Loucy (cell line): ENCODE results near the gene EFR3B.
"Not testable (repeated sequence)": the region's sequence is repeated elsewhere in the genome, so short reads cannot be mapped to it uniquely, and the experiment has no call there.

Source experiments
- H2AFZ ChIP-seq: fragments of 200-600 bp; sonication (generic); 2 replicates; pipeline ENCODE4 v1.6.0; 2016; ENCODE audit warnings: antibody characterized with exemption, mild to moderate bottlenecking, low read length, moderate library complexity
- H3F3A ChIP-seq: fragments of 200-600 bp; 2 replicates; pipeline ENCODE4 v1.6.0; 2016; ENCODE audit warnings: antibody characterized with exemption, low read depth, mild to moderate bottlenecking
- H3K27me3 ChIP-seq: fragments of 200-600 bp; sonication (generic); 2 replicates; pipeline ENCODE4 v1.6.1; 2014; ENCODE audit warnings: low read length, mild to moderate bottlenecking; ENCODE audit not compliant: insufficient read depth, poor library complexity, severe bottlenecking
- H3K36me3 ChIP-seq: fragments of 200-600 bp; sonication (generic); 2 replicates; pipeline ENCODE4 v1.6.1; 2016; ENCODE audit warnings: low read length; ENCODE audit not compliant: insufficient read depth
- H3K4me1 ChIP-seq: fragments of 200-600 bp; sonication (generic); 2 replicates; pipeline ENCODE4 v1.5.1; 2014; ENCODE audit warnings: low read length, mild to moderate bottlenecking; ENCODE audit not compliant: insufficient read depth, poor library complexity, severe bottlenecking
- H3K4me2 ChIP-seq: fragments of 200-600 bp; sonication (generic); 2 replicates; pipeline ENCODE4 v1.6.0; 2014; ENCODE audit warnings: antibody characterized with exemption, low read length, low read depth, mild to moderate bottlenecking; ENCODE audit not compliant: poor library complexity, severe bottlenecking
- H3K4me3 ChIP-seq: fragments of 200-600 bp; sonication (generic); 2 replicates; pipeline ENCODE4 v1.5.1; 2014; ENCODE audit warnings: low read length, mild to moderate bottlenecking, mixed read lengths; ENCODE audit not compliant: poor library complexity, severe bottlenecking
- H3K79me2 ChIP-seq: fragments of 200-600 bp; sonication (generic); 2 replicates; pipeline ENCODE4 v1.6.1; 2014; ENCODE audit warnings: low read length; ENCODE audit not compliant: insufficient read depth
- H3K9ac ChIP-seq: fragments of 200-600 bp; sonication (generic); 2 replicates; pipeline ENCODE4 v1.6.0; 2014; ENCODE audit warnings: mild to moderate bottlenecking, low read depth, low read length, moderate library complexity; ENCODE audit not compliant: poor library complexity, severe bottlenecking
- H3K9me2 ChIP-seq: fragments of 200-600 bp; sonication (generic); replicated peaks from 2 replicates; pipeline ENCODE4 v1.6.1; 2016; ENCODE audit warnings: low read depth, low read length, mixed read lengths
- H3K9me3 ChIP-seq: fragments of 200-600 bp; sonication (generic); 2 replicates; pipeline ENCODE4 v1.6.1; 2014; ENCODE audit warnings: mild to moderate bottlenecking, antibody characterized with exemption, low read length, low read depth; ENCODE audit not compliant: insufficient read depth
- H4K20me1 ChIP-seq: fragments of 200-600 bp; sonication (generic); 2 replicates; pipeline ENCODE4 v1.6.0; 2014; ENCODE audit warnings: antibody characterized with exemption, low read length, mild to moderate bottlenecking; ENCODE audit not compliant: insufficient read depth, poor library complexity, severe bottlenecking
- EZH2phosphoT487 ChIP-seq: fragments of 200-600 bp; IDR thresholded peaks from 2 replicates; pipeline ENCODE4 v1.6.1; 2018; ENCODE audit warnings: antibody characterized with exemption, mild to moderate bottlenecking, moderate library complexity, borderline replicate concordance
- TF ChIP-seq, protein P1 (sequence below): fragments of 200-600 bp; sonication (generic); conservative IDR thresholded peaks from 2 replicates; pipeline ENCODE4 v1.5.1; 2014; ENCODE audit warnings: mild to moderate bottlenecking, antibody characterized with exemption, low read length

Gene EFR3B

GRCh38 chr2:25132693-25133092 is 90.8 kb downstream of the EFR3B start:
- Histone ChIP-seq H3K9ac (no peak overlapping the region), H3K27me3 (no peaks in the 10 kb centered on the region), H3K4me1 (no peaks in the 10 kb centered on the region), H3K36me3 (no peaks in the 10 kb centered on the region), H3K79me2 (no peaks in the 10 kb centered on the region), H3K9me3 (no peaks in the 10 kb centered on the region), H3K4me3 (no peak overlapping the region), H2AFZ (no peak overlapping the region), H4K20me1 (no peaks in the 10 kb centered on the region), H3K9me2 (no peaks in the 10 kb centered on the region), H3F3A (no peaks in the 10 kb centered on the region), H3K4me2 (no peak overlapping the region)
- TF ChIP-seq, protein P1, sequence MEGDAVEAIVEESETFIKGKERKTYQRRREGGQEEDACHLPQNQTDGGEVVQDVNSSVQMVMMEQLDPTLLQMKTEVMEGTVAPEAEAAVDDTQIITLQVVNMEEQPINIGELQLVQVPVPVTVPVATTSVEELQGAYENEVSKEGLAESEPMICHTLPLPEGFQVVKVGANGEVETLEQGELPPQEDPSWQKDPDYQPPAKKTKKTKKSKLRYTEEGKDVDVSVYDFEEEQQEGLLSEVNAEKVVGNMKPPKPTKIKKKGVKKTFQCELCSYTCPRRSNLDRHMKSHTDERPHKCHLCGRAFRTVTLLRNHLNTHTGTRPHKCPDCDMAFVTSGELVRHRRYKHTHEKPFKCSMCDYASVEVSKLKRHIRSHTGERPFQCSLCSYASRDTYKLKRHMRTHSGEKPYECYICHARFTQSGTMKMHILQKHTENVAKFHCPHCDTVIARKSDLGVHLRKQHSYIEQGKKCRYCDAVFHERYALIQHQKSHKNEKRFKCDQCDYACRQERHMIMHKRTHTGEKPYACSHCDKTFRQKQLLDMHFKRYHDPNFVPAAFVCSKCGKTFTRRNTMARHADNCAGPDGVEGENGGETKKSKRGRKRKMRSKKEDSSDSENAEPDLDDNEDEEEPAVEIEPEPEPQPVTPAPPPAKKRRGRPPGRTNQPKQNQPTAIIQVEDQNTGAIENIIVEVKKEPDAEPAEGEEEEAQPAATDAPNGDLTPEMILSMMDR, result no peak
- no peak for TF ChIP-seq EZH2phosphoT487

- H3K9me3 ChIP-seq, H2AFZ ChIP-seq, H3K9ac ChIP-seq, H4K20me1 ChIP-seq, H3K4me1 ChIP-seq, H3K4me2 ChIP-seq, H3K36me3 ChIP-seq, H3F3A ChIP-seq, H3K4me3 ChIP-seq, H3K9me2 ChIP-seq, H3K27me3 ChIP-seq, H3K79me2 ChIP-seq: not testable (repeated sequence)
These were observed 98.7 kb downstream of the EFR3B start for GRCh38 chr2:25140535-25140934.

DNA sequence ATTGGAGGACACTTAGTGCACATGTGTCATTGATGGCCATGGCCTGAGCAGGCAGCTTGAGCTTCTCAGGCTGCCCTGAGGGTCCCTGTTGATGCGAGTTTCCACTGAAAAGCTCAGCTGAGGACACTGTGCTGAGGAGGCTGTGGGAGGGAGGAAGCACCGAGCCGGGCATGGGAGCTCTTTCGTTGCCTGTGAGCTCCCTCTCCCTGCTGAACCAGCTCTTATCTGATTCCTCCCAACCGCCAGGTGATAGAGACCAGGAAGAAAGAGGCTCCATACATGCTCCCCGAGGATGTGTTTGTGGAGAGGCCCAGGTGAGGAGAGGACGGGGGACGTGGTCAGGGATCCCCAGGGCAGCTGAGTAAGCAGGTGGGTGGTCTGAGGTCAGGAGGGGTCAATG is 99.2 kb downstream of the EFR3B start:
- no peak overlapping the region for H3K4me2 ChIP-seq
- no peaks in the 10 kb centered on the region for H3K79me2 ChIP-seq
- peaks cover 5% of the 10 kb centered on the region for H3K4me1 ChIP-seq
- H3K27me3 ChIP-seq, result no peaks in the 10 kb centered on the region
- no peak overlapping the region for H3K9ac ChIP-seq
- TF ChIP-seq EZH2phosphoT487, result no peak
- TF ChIP-seq, protein P1, result no peak
- H3K9me2 ChIP-seq, result no peaks in the 10 kb centered on the region
- no peaks in the 10 kb centered on the region for H3K36me3 ChIP-seq
- H3K9me3 ChIP-seq, result no peaks in the 10 kb centered on the region
- no peaks in the 10 kb centered on the region for H4K20me1 ChIP-seq
- no peaks in the 10 kb centered on the region for H3F3A ChIP-seq
- no peak overlapping the region for H2AFZ ChIP-seq
- H3K4me3 ChIP-seq, result no peak overlapping the region

DNA sequence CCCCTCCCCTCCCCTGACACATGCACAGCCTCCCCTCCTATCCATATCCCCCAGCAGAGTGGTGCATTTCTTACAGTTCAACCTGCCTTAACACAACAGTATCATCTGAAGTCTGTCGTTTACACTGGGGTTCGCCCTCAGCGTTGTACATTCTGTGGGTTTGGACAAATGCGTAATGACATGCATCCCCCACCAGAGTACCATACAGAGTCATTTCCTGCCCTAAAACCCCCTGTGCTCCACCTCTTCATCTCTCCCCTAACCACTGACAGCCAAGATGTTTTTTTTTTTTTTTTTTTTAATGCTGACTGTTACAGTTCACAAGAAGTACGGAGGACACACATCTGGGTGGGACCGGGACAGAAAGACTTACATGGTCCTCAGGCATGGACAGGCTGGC is 103.9 kb downstream of the EFR3B start:
- Histone ChIP-seq H3K36me3 (no peaks in the 10 kb centered on the region), H3K9me2 (no peaks in the 10 kb centered on the region), H3K4me1 (peaks cover 12% of the 10 kb centered on the region), H2AFZ (0 out of 2 replicates have a peak overlapping the region, but pooled peaks have one; percentile 35), H3K4me3 (no peak overlapping the region), H3K4me2 (peak overlapping the region; percentile 39), H3F3A (no peaks in the 10 kb centered on the region), H3K79me2 (no peaks in the 10 kb centered on the region), H3K9me3 (no peaks in the 10 kb centered on the region), H3K9ac (peak overlapping the region; percentile 2), H3K27me3 (no peaks in the 10 kb centered on the region), H4K20me1 (no peaks in the 10 kb centered on the region)
- TF ChIP-seq, protein P1, result no peak
- TF ChIP-seq EZH2phosphoT487, result no peak
